SW 1271 (cell line): ENCODE data around the gene OPHN1.
"Not testable (repeated sequence)": the region's sequence is repeated elsewhere in the genome, so short reads cannot be mapped to it uniquely, and the experiment has no call there.

Experiments used
- DNase-seq, 2 experiments: peaks; one replicate each; lab custom pipeline; 2025; lab: John Stamatoyannopoulos, UW

Gene OPHN1

GRCh38 chrX:68163441-68163840 is 269.9 kb downstream of the OPHN1 start:
- DNase-seq: no peak

DNA sequence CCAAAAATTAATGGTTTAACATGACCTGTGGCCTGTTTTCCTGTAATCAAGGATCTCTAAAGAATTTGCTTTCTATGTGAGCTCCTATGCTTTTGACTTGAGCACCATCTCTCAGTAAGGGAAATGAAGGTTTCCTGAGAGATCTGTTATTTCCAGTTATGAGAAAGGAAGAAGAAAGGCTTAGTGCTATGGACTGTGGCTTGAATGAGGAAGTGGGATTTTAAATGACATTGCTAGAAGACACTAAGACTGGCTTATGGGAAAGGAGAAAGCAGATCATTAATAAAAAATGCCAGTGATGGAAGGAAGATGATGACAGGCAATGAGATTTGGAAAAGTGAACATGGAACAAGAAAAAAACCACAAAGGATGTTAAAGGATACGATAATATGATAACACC is 285.4 kb downstream of the OPHN1 start:
- no peak for DNase-seq

GRCh38 chrX:68146054-68146453 is 287.2 kb downstream of the OPHN1 start:
- DNase-seq: peak; percentile 6 to 7

GRCh38 chrX:68139791-68140190 is 293.5 kb downstream of the OPHN1 start:
- no peak for DNase-seq

- DNase-seq: no peak
Measured at GRCh38 chrX:68133181-68133580, 300.1 kb downstream of the OPHN1 start.

GRCh38 chrX:68132749-68133148 is 300.5 kb downstream of the OPHN1 start:
- no peak for DNase-seq

- no peak for DNase-seq
Measured at GRCh38 chrX:68121835-68122234, 311.5 kb downstream of the OPHN1 start.

DNA sequence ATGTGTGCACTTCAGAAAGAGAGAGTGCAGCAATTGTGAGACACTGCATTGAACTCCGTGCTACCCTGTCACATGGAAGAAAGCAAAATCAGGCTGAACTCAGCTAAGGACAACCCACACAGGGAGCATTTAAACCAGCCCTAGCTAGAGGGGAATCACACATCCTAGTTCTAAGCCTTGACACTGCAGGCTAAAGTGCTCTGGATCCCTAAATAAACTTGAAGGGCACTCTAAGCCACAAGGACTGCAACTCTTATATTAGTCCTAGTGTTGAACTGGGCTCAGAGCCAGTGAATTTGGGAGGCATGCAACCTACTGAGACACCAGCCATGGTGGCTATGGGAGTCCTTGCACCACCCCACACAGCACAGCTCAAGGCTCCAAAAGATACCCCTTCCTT is 311.9 kb downstream of the OPHN1 start:
- no peak for DNase-seq

GRCh38 chrX:68115371-68115770 is 317.9 kb downstream of the OPHN1 start:
- DNase-seq: no peak

GRCh38 chrX:68114573-68115129 is 318.6 kb downstream of the OPHN1 start:
- peak in 1 of 2 experiments; percentile 2 for DNase-seq

DNA sequence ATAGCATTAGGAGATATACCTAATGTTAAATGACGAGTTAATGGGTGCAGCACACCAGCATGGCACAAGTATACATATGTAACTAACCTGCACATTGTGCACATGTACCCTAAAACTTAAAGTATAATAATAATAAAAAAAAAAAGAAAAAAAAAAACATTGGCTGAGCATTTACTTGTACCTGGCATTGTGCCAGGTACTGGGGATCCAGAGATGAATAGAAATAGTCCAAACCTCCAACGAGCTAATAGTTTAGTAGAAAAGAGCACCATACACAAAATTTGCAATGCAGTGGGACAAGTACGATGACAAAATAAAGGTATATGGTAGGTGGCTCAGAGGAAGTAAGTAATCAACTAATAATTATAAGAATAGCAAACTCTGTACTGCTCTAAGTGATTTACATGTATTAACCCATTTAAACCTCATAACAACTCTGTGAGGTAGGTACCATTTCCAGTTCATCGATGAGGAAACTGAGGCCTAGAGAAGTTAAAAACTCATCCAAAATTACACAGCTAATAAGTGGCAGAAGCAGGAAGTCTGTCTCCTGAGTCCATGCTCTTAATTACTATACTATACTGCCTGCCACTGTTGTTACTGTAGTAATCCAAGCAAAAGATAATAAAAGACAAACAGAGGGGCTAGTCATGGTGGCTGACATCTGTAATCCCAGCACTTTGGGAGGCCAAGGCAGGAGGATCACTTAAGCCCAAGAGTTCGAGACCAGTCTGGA is 319.3 kb downstream of the OPHN1 start:
- no peak for DNase-seq

DNA sequence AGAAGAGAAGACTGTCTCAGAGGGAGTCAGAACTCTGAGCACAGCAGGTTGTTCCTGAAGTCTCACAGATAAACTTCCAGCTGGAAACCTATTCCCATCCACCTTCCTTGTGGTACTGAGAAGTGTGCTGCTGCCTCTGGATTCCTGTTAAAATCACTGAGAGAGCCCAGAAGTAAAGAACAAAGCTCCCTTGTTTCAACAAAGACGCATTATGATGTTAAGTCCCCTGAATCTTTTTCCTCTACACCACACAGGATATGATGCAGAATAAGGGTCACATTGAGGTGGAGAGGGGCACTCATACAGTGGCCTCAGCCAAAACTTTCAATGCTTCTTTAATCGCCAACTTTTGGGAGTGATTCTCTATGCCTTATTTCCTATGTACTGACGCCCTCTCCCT is 321.0 kb downstream of the OPHN1 start:
- DNase-seq: no peak

DNA sequence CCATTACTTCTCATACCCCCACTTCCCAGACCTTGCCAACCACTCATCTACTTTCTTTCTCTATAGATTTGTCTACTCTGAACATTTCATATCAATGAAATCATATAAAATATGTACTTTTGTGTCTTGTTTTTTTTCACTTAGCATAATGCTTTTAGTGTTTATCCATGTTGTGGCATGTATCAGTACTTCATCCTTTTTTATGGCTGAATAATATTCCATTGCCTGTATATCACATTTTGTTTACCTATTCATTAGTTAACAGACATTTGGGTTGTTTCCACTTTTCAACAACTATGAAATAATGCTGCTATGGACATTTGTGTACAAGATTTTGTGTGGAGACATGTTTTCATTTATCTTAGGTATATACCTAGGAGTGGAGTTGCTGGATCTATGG is 324.1 kb downstream of the OPHN1 start:
- DNase-seq: no peak

GRCh38 chrX:68098431-68098830 is 334.9 kb downstream of the OPHN1 start:
- DNase-seq: no peak

GRCh38 chrX:68090266-68090665 is 343.0 kb downstream of the OPHN1 start:
- no peak for DNase-seq

GRCh38 chrX:68087526-68087925 is 345.8 kb downstream of the OPHN1 start:
- DNase-seq: no peak

GRCh38 chrX:68086709-68087108 is 346.6 kb downstream of the OPHN1 start:
- DNase-seq: no peak

- no peak for DNase-seq
Measured at GRCh38 chrX:68084765-68085164, 348.5 kb downstream of the OPHN1 start.

DNA sequence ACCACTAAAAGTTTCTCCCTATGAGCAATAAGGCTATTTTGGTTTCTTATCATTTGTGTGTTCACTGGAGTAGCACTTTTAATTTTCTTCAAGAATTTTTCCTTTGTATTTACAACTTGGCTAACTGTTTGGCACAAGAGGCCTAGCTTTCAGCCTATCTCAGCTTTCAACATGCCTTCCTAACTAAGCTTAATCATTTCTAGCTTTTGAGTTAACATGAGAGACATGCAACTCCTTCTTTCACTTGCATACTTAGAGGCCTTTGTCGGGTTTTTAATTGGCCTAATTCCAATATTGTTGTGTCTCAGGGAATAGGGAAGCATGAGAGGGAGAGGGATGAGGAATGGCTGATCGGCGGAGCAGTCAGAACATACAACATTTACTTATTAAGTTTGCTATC is 349.8 kb downstream of the OPHN1 start:
- DNase-seq: no peak

GRCh38 chrX:68079961-68080360 is 353.3 kb downstream of the OPHN1 start:
- no peak for DNase-seq

DNA sequence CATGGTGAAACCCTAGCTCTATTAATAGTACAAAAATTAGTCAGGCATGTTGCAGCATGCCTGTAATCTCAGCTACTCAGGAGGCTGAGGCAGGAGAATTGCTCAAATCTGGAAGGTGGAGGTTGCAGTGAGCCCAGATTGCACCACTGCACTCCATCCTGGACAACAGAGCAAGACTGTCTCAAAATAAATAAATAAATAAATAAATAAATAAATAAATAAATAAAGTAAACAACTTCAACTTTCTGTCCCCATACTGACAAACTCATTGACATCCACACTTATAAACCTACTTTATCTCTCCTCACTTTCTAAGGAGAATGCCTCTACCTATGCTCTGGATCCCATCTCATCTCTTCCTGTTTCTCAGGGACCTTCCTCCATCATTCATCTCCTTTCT is 354.5 kb downstream of the OPHN1 start:
- not testable (repeated sequence) for DNase-seq

DNA sequence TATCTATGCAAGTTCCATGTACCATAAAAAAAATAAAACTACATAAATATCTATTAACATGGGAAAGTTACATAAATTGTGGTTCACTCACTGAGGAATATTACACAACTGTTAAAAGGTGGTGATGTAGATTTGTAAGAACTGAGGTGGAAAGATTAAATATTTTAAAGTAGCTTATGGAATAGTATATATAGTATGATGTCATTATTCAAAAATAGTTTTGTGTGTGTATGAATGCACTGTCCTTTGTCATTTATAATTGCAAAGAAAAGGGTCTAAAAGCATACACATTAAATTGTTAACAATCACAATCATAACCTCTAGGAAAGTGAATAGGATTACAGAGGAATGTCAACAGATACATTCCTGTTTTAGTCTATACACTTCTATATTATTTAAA is 355.9 kb downstream of the OPHN1 start:
- no peak for DNase-seq

DNA sequence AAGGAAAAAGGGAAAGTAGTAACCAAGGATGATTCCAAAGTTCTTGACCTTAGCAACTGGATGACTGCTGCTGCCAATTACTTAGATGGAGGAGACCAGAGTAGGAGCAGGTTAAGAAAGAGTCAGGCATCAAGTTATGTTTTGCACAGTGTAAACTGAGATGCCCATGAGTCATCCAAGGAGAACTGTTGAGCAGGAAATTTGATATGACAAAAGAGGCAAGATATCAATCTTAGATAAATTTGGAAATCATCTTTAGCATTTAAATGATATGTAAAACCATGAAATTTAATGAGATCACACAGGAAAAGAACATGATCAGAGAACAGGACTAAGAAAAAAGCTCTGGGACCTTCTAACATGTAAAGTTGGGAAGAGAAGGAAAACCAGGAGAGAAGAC is 361.3 kb downstream of the OPHN1 start:
- no peak for DNase-seq

DNA sequence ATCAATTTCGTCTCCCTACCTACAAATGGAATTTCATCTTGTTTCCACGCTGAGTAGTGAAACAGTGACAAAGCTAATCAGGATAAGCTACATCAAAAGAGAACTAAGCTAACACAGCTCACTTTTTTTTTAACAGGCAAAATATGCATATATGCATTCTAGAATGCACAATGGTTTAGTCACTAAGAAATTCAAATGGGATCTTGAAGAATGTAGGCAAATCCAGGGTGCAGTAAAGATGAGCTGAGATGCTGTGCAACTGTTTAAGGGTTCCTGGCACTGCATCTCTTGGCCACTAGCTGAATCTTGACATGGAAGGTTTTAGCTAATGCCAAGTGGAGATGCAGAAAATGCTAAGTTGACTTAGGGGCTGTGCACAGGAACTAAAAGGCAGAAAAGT is 363.2 kb downstream of the OPHN1 start:
- DNase-seq: not testable (repeated sequence)
